ENCODE results near the gene SLC2A9. TPM values are rescaled to one million over a fixed set of nuclear protein-coding genes. Genes with fewer than 3 reads are reported as not detected.

Gene SLC2A9
- polyA plus RNA-seq, 1 donor from 2014 or later = not detected

- Histone ChIP-seq H3K4me2 (ENCODE audit: low read length) (no peak overlapping the region), H3K9ac (ENCODE audit: low read length) (no peak overlapping the region), H3K79me2 (replicated peaks; ENCODE audit: insufficient read depth, low read length) (no peaks in the 10 kb centered on the region), H3K36me3 (ENCODE audit: insufficient read depth, low read length) (no peaks in the 10 kb centered on the region), H3K4me3 (ENCODE audit: low read length) (no peak overlapping the region), H3F3A (ENCODE audit: insufficient read depth, low read length, poor library complexity, severe bottlenecking) (no peaks in the 10 kb centered on the region), H2AFZ (ENCODE audit: low read depth, low read length) (no peak overlapping the region), H3K27me3 (ENCODE audit: insufficient read depth, low read depth, low read length) (no peaks in the 10 kb centered on the region), H3K9me3 (ENCODE audit: low read length) (no peaks in the 10 kb centered on the region), H4K20me1 (ENCODE audit: insufficient read depth) (no peaks in the 10 kb centered on the region), H3K27ac (ENCODE audit: low read length) (no peak overlapping the region), H3K9me2 (ENCODE audit: insufficient read depth, low read length) (no peaks in the 10 kb centered on the region)
- no peak for TF ChIP-seq TAF1 (IDR thresholded peaks at IDR 0.05; ENCODE audit: low read depth)
- TF ChIP-seq POLR2AphosphoS5 (IDR thresholded peaks at IDR 0.05) = no peak
- no peak for TF ChIP-seq SMC3 (conservative IDR thresholded peaks at IDR 0.05; ENCODE audit: poor library complexity)
- TF ChIP-seq EZH2 (IDR thresholded peaks at IDR 0.05; ENCODE audit: borderline replicate concordance, insufficient read depth, low read length, poor library complexity, severe bottlenecking) = no peak
- TF ChIP-seq, protein P1, sequence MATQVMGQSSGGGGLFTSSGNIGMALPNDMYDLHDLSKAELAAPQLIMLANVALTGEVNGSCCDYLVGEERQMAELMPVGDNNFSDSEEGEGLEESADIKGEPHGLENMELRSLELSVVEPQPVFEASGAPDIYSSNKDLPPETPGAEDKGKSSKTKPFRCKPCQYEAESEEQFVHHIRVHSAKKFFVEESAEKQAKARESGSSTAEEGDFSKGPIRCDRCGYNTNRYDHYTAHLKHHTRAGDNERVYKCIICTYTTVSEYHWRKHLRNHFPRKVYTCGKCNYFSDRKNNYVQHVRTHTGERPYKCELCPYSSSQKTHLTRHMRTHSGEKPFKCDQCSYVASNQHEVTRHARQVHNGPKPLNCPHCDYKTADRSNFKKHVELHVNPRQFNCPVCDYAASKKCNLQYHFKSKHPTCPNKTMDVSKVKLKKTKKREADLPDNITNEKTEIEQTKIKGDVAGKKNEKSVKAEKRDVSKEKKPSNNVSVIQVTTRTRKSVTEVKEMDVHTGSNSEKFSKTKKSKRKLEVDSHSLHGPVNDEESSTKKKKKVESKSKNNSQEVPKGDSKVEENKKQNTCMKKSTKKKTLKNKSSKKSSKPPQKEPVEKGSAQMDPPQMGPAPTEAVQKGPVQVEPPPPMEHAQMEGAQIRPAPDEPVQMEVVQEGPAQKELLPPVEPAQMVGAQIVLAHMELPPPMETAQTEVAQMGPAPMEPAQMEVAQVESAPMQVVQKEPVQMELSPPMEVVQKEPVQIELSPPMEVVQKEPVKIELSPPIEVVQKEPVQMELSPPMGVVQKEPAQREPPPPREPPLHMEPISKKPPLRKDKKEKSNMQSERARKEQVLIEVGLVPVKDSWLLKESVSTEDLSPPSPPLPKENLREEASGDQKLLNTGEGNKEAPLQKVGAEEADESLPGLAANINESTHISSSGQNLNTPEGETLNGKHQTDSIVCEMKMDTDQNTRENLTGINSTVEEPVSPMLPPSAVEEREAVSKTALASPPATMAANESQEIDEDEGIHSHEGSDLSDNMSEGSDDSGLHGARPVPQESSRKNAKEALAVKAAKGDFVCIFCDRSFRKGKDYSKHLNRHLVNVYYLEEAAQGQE (IDR thresholded peaks at IDR 0.05; ENCODE audit: borderline replicate concordance) = no peak
- no peak for TF ChIP-seq MXI1 (conservative IDR thresholded peaks at IDR 0.05; ENCODE audit: poor library complexity, severe bottlenecking)
These were observed 100.0 kb downstream of the SLC2A9 start for GRCh38 chr4:9921326-9921725.

GRCh38 chr4:9920029-9920428 is 101.3 kb downstream of the SLC2A9 start:
- Histone ChIP-seq H2AFZ (ENCODE audit: low read depth, low read length) (no peak overlapping the region), H3F3A (ENCODE audit: insufficient read depth, low read length, poor library complexity, severe bottlenecking) (no peaks in the 10 kb centered on the region), H3K4me3 (ENCODE audit: low read length) (no peak overlapping the region), H3K36me3 (ENCODE audit: insufficient read depth, low read length) (no peaks in the 10 kb centered on the region), H3K79me2 (replicated peaks; ENCODE audit: insufficient read depth, low read length) (no peaks in the 10 kb centered on the region), H3K9me3 (ENCODE audit: low read length) (no peaks in the 10 kb centered on the region), H4K20me1 (ENCODE audit: insufficient read depth) (no peaks in the 10 kb centered on the region), H3K4me2 (ENCODE audit: low read length) (no peak overlapping the region), H3K9me2 (ENCODE audit: insufficient read depth, low read length) (no peaks in the 10 kb centered on the region), H3K9ac (ENCODE audit: low read length) (no peak overlapping the region), H3K27ac (ENCODE audit: low read length) (no peak overlapping the region), H3K27me3 (ENCODE audit: insufficient read depth, low read depth, low read length) (no peaks in the 10 kb centered on the region)
- TF ChIP-seq TAF1 (IDR thresholded peaks at IDR 0.05; ENCODE audit: low read depth) = no peak
- TF ChIP-seq MXI1 (conservative IDR thresholded peaks at IDR 0.05; ENCODE audit: poor library complexity, severe bottlenecking) = no peak
- no peak for TF ChIP-seq SMC3 (conservative IDR thresholded peaks at IDR 0.05; ENCODE audit: poor library complexity)
- TF ChIP-seq EP300 (conservative IDR thresholded peaks at IDR 0.05; ENCODE audit: poor library complexity, severe bottlenecking) = no peak
- TF ChIP-seq CTCF (IDR thresholded peaks at IDR 0.05; ENCODE audit: poor library complexity, severe bottlenecking) = no peak
- TF ChIP-seq POLR2AphosphoS5 (IDR thresholded peaks at IDR 0.05) = no peak
- TF ChIP-seq, protein P1 (IDR thresholded peaks at IDR 0.05; ENCODE audit: borderline replicate concordance) = no peak
- no peak for TF ChIP-seq RAD21 (conservative IDR thresholded peaks at IDR 0.05)
- no peak for TF ChIP-seq EZH2 (IDR thresholded peaks at IDR 0.05; ENCODE audit: borderline replicate concordance, insufficient read depth, low read length, poor library complexity, severe bottlenecking)
